ENCODE results near the gene STUM. TPM values are rescaled to one million over a fixed set of nuclear protein-coding genes. Genes with fewer than 3 reads are reported as not detected.
A peak's percentile ranks its signal among the peaks of the same experiment; 100 is the strongest.
"Not testable (repeated sequence)": the region's sequence is repeated elsewhere in the genome, so short reads cannot be mapped to it uniquely, and the experiment has no call there.

STUM gene
- total RNA-seq, 1 experiment from 2014 or later, result not detected

DNA sequence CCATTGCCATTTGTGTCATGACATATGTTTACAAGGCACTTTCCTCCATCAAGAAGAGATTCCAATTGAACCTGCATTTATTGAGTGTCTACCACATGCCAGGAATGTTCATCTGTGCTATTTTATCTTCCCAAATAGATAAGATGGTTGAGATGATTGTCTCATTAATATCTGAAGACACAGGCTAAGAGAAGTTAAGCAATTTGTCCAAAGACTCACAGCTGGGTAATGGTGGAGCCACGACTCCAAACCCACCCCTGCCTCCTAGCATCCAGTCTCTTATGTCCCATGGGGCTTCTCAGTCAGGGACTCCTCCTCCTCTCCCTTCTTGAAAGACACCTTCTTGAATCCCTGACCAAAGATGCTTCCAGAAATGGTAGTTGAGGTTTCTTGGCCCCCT is 68.1 kb downstream of the STUM start:
- no peaks in the 10 kb centered on the region for H3K27me3 ChIP-seq
- no peak overlapping the region for H3K4me3 ChIP-seq
- no peaks in the 10 kb centered on the region for H3K36me3 ChIP-seq
- H3K9me3 ChIP-seq, result peaks cover 1% of the 10 kb centered on the region; the same call in 1 of the 2 replicates
- no peak for DNase-seq

DNA sequence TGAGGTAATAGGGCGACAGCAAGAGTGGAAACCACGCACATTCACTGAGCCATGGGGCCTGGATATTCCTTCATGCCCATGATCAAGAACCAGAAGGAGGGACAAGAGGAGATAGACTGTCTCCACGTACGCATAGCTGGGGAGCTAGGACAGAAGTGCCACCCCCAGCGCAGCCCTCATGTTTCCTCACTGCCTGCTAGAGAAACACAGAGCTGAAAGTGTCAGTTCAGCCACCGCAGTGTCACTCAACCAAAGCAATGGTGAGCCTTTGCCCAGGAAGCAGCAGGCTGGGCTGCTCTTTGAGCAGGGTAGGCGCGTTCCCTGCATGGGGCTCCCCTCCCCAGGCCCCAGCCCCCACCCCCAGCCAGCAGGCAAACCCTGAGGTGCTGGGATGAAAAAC is 68.5 kb downstream of the STUM start:
- no peak overlapping the region for H3K4me3 ChIP-seq
- DNase-seq, result no peak
- H3K27me3 ChIP-seq, result no peaks in the 10 kb centered on the region
- H3K36me3 ChIP-seq, result no peaks in the 10 kb centered on the region
- peaks cover 5% of the 10 kb centered on the region; the same call in 1 of the 2 replicates for H3K9me3 ChIP-seq

- not testable (repeated sequence) for H3K4me3 ChIP-seq, H3K9me3 ChIP-seq, H3K36me3 ChIP-seq, DNase-seq, H3K27me3 ChIP-seq
Observed at GRCh38 chr1:226617719-226618118, 69.2 kb downstream of the STUM start.

GRCh38 chr1:226618380-226618779 is 69.8 kb downstream of the STUM start:
- no peak overlapping the region for H3K4me3 ChIP-seq
- no peaks in the 10 kb centered on the region for H3K27me3 ChIP-seq
- H3K9me3 ChIP-seq, result peaks cover 5% of the 10 kb centered on the region; the same call in 1 of the 2 replicates
- DNase-seq, result no peak
- H3K36me3 ChIP-seq, result no peaks in the 10 kb centered on the region

GRCh38 chr1:226619031-226619430 is 70.5 kb downstream of the STUM start:
- H3K9me3 ChIP-seq, result peaks cover 5% of the 10 kb centered on the region; the same call in 1 of the 2 replicates
- H3K36me3 ChIP-seq, result no peaks in the 10 kb centered on the region
- no peak overlapping the region for H3K4me3 ChIP-seq
- DNase-seq, result no peak
- H3K27me3 ChIP-seq, result no peaks in the 10 kb centered on the region

GRCh38 chr1:226622012-226622411 is 73.4 kb downstream of the STUM start:
- no peak for DNase-seq
- H3K27me3 ChIP-seq, result no peaks in the 10 kb centered on the region

GRCh38 chr1:226624526-226624925 is 76.0 kb downstream of the STUM start:
- H3K4me3 ChIP-seq, result no peak overlapping the region
- H3K9me3 ChIP-seq, result peaks cover 5% of the 10 kb centered on the region; the same call in 1 of the 2 replicates
- no peaks in the 10 kb centered on the region for H3K36me3 ChIP-seq
- H3K27me3 ChIP-seq, result no peaks in the 10 kb centered on the region
- DNase-seq, result no peak

More at GRCh38 chr1:226622012-226622411, 73.4 kb downstream of the STUM start:
- Histone ChIP-seq H3K36me3 (no peaks in the 10 kb centered on the region), H3K9me3 (peaks cover 5% of the 10 kb centered on the region; the same call in 1 of the 2 replicates), H3K4me3 (no peak overlapping the region)

GRCh38 chr1:226625326-226625725 is 76.8 kb downstream of the STUM start:
- Histone ChIP-seq H3K36me3 (no peaks in the 10 kb centered on the region), H3K9me3 (peaks cover 5% of the 10 kb centered on the region; the same call in 1 of the 2 replicates), H3K4me3 (no peak overlapping the region), H3K27me3 (no peaks in the 10 kb centered on the region)
- DNase-seq, result no peak

DNA sequence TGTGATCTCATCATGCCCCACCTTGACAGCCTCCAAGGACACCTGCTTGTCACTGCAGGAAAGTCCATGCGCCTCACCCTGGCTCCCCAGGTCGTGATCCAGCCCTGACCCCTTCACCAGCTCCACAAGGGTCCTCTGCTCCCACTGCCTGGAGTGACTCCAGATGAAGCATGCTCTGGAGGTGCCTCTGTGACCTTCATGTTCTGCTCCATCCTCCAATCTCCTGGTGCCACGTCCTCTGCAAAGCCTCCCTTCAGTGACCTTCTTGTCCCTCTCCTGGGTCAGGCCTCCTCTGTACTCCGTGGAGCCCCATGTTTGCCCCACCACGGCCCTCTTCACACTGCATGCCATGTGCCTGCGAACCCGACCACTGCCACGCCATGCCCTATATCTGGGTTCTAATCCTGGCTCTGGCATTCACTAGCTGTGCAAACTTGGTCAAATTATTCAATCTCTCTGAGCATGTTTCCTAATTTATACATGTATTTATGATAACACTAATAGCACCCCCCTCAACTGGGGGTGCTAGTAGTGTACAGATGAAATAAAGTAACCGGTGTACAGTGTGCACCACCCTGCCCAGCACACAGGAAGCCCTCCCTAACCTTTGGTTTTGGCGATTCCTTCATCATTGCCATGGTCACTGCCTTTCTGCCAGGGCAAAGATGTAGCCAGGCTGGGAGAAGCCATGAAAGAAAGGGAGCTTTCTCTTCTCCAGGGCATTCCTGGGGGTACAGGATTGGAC is 77.4 kb downstream of the STUM start:
- Histone ChIP-seq H3K4me3 (no peak overlapping the region), H3K9me3 (peaks cover 5% of the 10 kb centered on the region; the same call in 1 of the 2 replicates)
- no peak for DNase-seq

DNA sequence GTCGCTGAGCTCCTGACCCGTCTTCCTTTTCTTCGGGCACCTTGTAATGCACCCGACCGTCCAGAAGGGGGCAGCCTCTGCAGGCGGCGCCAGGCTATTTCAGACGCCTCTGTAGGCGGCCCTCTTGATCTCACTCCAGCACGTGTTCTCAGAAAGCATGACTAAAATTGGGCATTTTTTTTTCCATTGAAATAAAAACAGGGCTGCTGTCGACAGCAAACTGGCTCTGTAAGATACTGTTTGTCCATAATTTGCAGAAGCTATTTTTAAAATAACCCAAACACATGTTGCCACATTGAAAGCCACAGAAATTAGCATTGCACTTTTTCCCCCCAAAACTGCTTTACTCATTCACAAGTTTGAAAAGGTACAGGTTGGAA is 78.0 kb downstream of the STUM start:
- peaks cover 5% of the 10 kb centered on the region; the same call in 1 of the 2 replicates for H3K9me3 ChIP-seq
- no peak overlapping the region for H3K4me3 ChIP-seq
- DNase-seq, result peak; percentile 74
- no peaks in the 10 kb centered on the region for H3K27me3 ChIP-seq
- no peaks in the 10 kb centered on the region for H3K36me3 ChIP-seq

More for the DNA sequence above, 77.4 kb downstream of the STUM start:
- H3K36me3 ChIP-seq, result no peaks in the 10 kb centered on the region
- H3K27me3 ChIP-seq, result no peaks in the 10 kb centered on the region

DNA sequence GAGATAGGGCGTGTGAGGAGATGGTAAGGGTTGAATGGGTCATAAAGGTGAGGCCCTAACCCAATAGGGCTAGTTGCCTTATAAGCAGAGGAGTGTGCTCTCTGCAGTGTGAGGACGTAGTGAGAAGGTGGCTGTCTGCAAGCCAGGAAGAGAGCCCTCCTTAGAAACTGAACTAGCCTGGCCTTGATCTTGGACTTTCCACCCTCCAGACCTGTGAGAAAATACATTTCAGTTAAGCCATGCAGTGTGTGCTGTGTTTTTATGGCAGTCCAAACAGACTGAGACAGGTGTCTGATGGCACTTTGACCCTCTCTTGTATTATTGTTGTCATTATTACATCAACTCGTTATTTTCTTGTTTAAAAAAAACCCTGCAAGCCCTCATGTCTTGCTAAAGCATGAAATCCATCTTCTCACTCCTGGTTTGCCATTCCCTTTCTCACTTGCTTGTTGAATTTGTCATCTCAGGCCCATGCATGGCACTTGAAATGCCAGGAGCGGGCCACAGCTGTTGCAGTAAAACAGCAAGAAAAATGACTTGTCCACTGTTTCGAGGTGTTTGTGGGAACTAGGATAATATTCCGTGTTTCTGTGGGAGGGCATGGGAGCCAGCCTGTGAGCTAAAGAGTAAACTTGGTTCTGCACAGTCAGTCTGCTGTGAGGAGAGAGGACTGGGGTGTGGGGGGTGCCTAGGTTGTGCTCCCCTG is 78.6 kb downstream of the STUM start:
- H3K4me3 ChIP-seq, result no peak overlapping the region
- no peak for DNase-seq
- no peaks in the 10 kb centered on the region for H3K9me3 ChIP-seq
- no peaks in the 10 kb centered on the region for H3K36me3 ChIP-seq
- H3K27me3 ChIP-seq, result no peaks in the 10 kb centered on the region

GRCh38 chr1:226627924-226628611 is 79.5 kb downstream of the STUM start:
- no peaks in the 10 kb centered on the region for H3K36me3 ChIP-seq
- no peaks in the 10 kb centered on the region for H3K9me3 ChIP-seq
- H3K4me3 ChIP-seq, result no peak overlapping the region
- DNase-seq, result no peak
- no peaks in the 10 kb centered on the region for H3K27me3 ChIP-seq

DNA sequence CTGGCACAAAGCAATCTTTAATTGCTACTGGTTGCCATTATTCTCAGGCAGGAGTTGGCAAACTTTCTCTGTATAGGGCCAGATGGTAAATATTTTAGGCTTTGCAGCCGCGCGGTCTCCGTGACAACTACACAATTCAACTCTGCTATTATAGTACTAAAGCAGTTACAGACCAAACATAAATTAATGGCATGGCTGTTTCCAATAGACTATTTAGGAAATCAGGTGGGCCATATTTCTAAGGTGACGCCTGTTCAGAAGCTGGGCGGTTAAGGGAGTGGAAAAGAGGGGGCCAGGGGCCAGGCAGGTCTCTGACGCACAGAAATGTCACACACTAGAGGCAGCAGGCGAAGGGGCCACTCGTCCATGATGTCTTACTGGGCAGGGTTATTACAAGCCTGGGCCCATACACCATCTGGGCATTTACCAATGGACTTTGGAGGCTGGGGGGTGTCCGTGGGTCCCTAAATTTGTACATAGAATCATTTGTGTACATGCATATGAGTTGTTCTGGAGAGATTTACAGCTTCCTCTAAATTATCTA is 80.1 kb downstream of the STUM start:
- Histone ChIP-seq H3K36me3 (peaks cover 1% of the 10 kb centered on the region), H3K27me3 (no peaks in the 10 kb centered on the region), H3K9me3 (no peaks in the 10 kb centered on the region), H3K4me3 (no peak overlapping the region)
- no peak for DNase-seq

DNA sequence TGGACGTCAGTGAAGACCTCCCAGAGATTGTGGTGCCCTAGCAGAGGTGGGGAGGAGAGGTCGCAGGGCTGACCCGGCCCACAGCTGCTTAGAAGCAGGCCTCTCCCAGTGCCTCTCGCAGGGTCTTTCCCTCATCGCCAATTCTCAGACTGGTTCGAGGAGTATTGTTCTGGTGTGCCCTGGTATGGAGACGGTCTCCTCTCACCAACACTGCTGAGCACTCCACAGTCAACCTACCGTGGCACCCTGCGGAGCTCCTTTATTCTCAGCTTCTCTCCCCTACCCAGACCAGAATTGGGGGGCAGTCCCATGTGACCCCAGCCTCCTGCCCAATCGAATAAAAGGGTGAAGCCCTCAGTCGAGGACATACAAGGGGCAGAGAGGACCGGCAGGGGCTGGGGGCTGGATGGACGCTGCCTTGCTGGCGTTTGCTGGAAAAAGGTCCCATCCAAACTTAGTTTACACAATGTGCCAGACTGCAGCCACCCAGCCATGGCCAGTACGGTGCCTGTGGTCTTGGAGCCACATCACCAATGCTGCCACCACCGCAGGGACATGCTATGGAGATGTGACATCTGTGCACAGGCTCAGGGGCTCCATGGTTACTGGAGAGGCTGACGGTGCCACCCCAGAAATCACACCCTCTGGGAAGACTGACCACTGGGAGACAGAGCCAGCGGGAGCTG is 80.8 kb downstream of the STUM start:
- DNase-seq, result no peak
- H3K27me3 ChIP-seq, result no peaks in the 10 kb centered on the region
- H3K36me3 ChIP-seq, result peaks cover 6% of the 10 kb centered on the region
- no peaks in the 10 kb centered on the region for H3K9me3 ChIP-seq
- H3K4me3 ChIP-seq, result no peak overlapping the region

GRCh38 chr1:226629896-226630550 is 81.5 kb downstream of the STUM start:
- no peak for DNase-seq
- Histone ChIP-seq H3K4me3 (no peak overlapping the region), H3K9me3 (no peaks in the 10 kb centered on the region), H3K27me3 (no peaks in the 10 kb centered on the region), H3K36me3 (peaks cover 8% of the 10 kb centered on the region)

DNA sequence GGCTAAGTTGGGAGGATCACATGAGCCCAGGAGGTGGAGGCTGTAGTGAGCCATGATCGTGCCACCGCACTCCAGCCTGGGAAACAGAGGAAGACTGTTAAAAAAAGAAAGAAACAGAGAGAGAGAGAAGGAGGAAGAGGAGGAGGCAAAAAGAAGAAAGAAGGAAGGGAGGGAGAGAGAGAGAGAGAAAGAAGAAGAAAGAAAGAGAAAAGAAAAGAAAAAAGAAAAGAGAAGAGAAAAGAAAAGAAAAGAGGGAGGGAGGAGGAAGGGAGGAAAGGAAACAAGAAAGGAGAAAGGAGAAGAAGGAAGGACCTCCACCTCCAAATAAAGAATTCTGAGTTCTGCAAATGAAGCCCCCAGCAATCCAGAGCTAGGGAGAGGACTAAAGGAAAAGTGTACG is 82.0 kb downstream of the STUM start:
- no peak for DNase-seq
- Histone ChIP-seq H3K4me3 (no peak overlapping the region), H3K36me3 (peaks cover 8% of the 10 kb centered on the region), H3K27me3 (no peaks in the 10 kb centered on the region), H3K9me3 (no peaks in the 10 kb centered on the region)
